K562 (cell line): Measurements from ENCODE around the gene ZNF689. TPM values are rescaled to one million over a fixed set of nuclear protein-coding genes. Genes with fewer than 3 reads are reported as not detected.

ENCODE experiments used
- CAMTA2 ChIP-seq: fragments of 250-450 bp; sonication (Bioruptor Pico); conservative IDR thresholded peaks from 2 replicates; pipeline ENCODE4 v1.5.1; 2022
- DIDO1 ChIP-seq: fragments of 450-650 bp; IDR thresholded peaks from 2 replicates; pipeline ENCODE4 v1.6.1; 2016; ENCODE audit warnings: low read depth, missing biosample characterization, missing genetic modification characterization
- E2F5 ChIP-seq: sonication (generic); formaldehyde crosslinking; IDR thresholded peaks from 2 replicates; pipeline ENCODE4 v1.8.0; 2022; ENCODE audit warnings: mild to moderate bottlenecking, missing genetic modification reagents
- ETV6 ChIP-seq, 3 experiments: fragments of 150-350 bp in 1 of 3; sonication (generic) in 1 of 3; formaldehyde crosslinking in 1 of 3; IDR thresholded peaks; 2 replicates each; pipeline versions ENCODE4 v1.6.1 to v1.8.0; 2014 to 2022; ENCODE audit warnings: borderline replicate concordance in 2 of 3, low read depth in 2 of 3, antibody characterized with exemption in 1 of 3, low read length in 1 of 3, mild to moderate bottlenecking in 1 of 3, missing genetic modification reagents in 1 of 3
- FOS ChIP-seq: IDR thresholded peaks from 3 replicates; pipeline ENCODE4 v1.6.1; 2011; ENCODE audit not compliant: insufficient read length; ENCODE audit errors: extremely low read depth
- GTF3C2 ChIP-seq: IDR thresholded peaks from 3 replicates; pipeline ENCODE4 v1.6.1; 2011; ENCODE audit warnings: borderline replicate concordance, mild to moderate bottlenecking, moderate library complexity; ENCODE audit not compliant: insufficient read length; ENCODE audit errors: extremely low read depth
- HMGN3 ChIP-seq: IDR thresholded peaks from 2 replicates; pipeline ENCODE4 v1.6.1; 2011; ENCODE audit warnings: borderline replicate concordance, low read depth, mild to moderate bottlenecking, mixed read lengths, low read length; ENCODE audit not compliant: insufficient read length; ENCODE audit errors: extremely low read depth
- MEIS2 ChIP-seq: fragments of 450-650 bp; IDR thresholded peaks from 2 replicates; pipeline ENCODE4 v1.6.1; 2014; ENCODE audit warnings: mild to moderate bottlenecking; ENCODE audit not compliant: partially characterized antibody
- NR4A1 ChIP-seq, 2 experiments: fragments of 250-450 bp in 1 of 2; fragments of 450-650 bp in 1 of 2; sonication (Bioruptor Pico) in 1 of 2; IDR thresholded peaks; 2 replicates each; pipeline versions ENCODE4 v1.4.0 to v1.6.1; 2016 to 2020; ENCODE audit warnings: mild to moderate bottlenecking in 2 of 2, missing compliant biosample characterization in 1 of 2, missing genetic modification characterization in 1 of 2, moderate library complexity in 1 of 2
- SMAD1 ChIP-seq: fragments of 150-350 bp; IDR thresholded peaks from 2 replicates; pipeline ENCODE4 v1.6.1; 2014; ENCODE audit warnings: low read length, low read depth; ENCODE audit not compliant: partially characterized antibody
- TAF1 ChIP-seq: IDR thresholded peaks from 2 replicates; pipeline ENCODE4 v1.6.1; 2011; ENCODE audit warnings: mild to moderate bottlenecking, low read length, moderate library complexity; ENCODE audit not compliant: insufficient read depth, control insufficient read depth, severe bottlenecking; ENCODE audit errors: extremely low read depth
- TOE1 ChIP-seq, 2 experiments: fragments of 450-650 bp in 1 of 2; sonication (generic) in 1 of 2; formaldehyde crosslinking in 1 of 2; IDR thresholded peaks; 2 replicates each; pipeline versions ENCODE4 v1.7.1 to v1.8.0; 2016 to 2022; ENCODE audit warnings: borderline replicate concordance in 2 of 2, mild to moderate bottlenecking in 2 of 2, antibody characterized with exemption in 1 of 2, inconsistent platforms in 1 of 2, low read depth in 1 of 2, missing genetic modification reagents in 1 of 2, moderate library complexity in 1 of 2
- ZNF197 ChIP-seq: fragments of 200-800 bp; sonication (Bioruptor generic); IDR thresholded peaks from 2 replicates; pipeline ENCODE4 v1.6.1; 2016; ENCODE audit warnings: low read depth, missing genetic modification characterization, missing compliant biosample characterization
- ZNF395 ChIP-seq: fragments of 200-800 bp; sonication (Bioruptor generic); IDR thresholded peaks from 2 replicates; pipeline ENCODE4 v1.6.1; 2017; ENCODE audit warnings: missing genetic modification characterization, missing compliant biosample characterization
- ZNF639 ChIP-seq, 2 experiments: fragments of 200-800 bp in 1 of 2; sonication (Bioruptor generic) in 1 of 2; sonication (generic) in 1 of 2; formaldehyde crosslinking in 1 of 2; IDR thresholded peaks in 1 of 2; conservative IDR thresholded peaks in 1 of 2; 2 replicates each; pipeline versions ENCODE4 v1.5.0 to v1.6.1; 2016 to 2020; ENCODE audit warnings: missing compliant biosample characterization in 1 of 2, missing genetic modification characterization in 1 of 2, missing genetic modification reagents in 1 of 2
- polyA plus RNA-seq, 8 experiments: library from polyadenylated mRNA; depleted of rRNA in 4 of 8; stranded (reverse) in 5 of 8; unstranded in 3 of 8; fragments of >200 nt; fragmentation: Nextera tagmentation in 2 of 8; fragmentation: Illumina TruSeq in 1 of 8; extraction: Ambion mirVana in 2 of 8; extraction: Trizol in 1 of 8; gene quantifications; 2 replicates each; pipeline versions ENCODE4 v1.2.1 to v1.2.3, GENCODE V29; 2011 to 2014; ENCODE audit warnings: inconsistent platforms in 1 of 8, missing spikeins in 1 of 8
- total RNA-seq, 7 experiments: library from RNA; depleted of rRNA in 6 of 7; stranded (reverse); fragments of >200 nt in 6 of 7; fragmentation: Illumina TruSeq in 2 of 7; extraction: Trizol in 2 of 7; gene quantifications; 2 replicates each; pipeline versions ENCODE4 v1.2.1 to v1.2.3, GENCODE V29; 2011 to 2021; ENCODE audit warnings: low replicate concordance in 1 of 7

Gene ZNF689
- total and polyA plus RNA-seq, 9 of the 15 experiments (the other 6 are each of a cell fraction or from before 2014, with no cell fraction given), result 5.4 to 15.4 (median 10.8) TPM

- TF ChIP-seq E2F5 (CRISPR knock-in tag) (0 out of 2 replicates have a peak, but pooled peaks have one; percentile 66), HMGN3 (peak; percentile 21), SMAD1 (peak; percentile 25), ZNF639 (CRISPR knock-in tag; conservative IDR thresholded peaks at IDR 0.05 in 1 of 2, IDR thresholded peaks at IDR 0.05 in 1 of 2) (peak in 1 of 2 experiments; percentile 73; a peak in 1 of 4 replicates), DIDO1 (tag) (peak; percentile 95), GTF3C2 (no peak), NR4A1 (CRISPR knock-in tag; IDR thresholded peaks at IDR 0.05) (no peak), NR4A1 (tag; IDR thresholded peaks at IDR 0.05) (peak; percentile 63; the same call in 1 of the 2 replicates), TAF1 (peak; percentile 84), CAMTA2 (no peak), ETV6 (IDR thresholded peaks at IDR 0.05; ENCODE audit: borderline replicate concordance in 1 of 2, low read depth in 2 of 2, low read length in 1 of 2) (no peak), ETV6 (CRISPR knock-in tag; IDR thresholded peaks at IDR 0.05; ENCODE audit: borderline replicate concordance) (0 out of 2 replicates have a peak, but pooled peaks have one; percentile 20), TOE1 (IDR thresholded peaks at IDR 0.05; ENCODE audit: borderline replicate concordance) (0 out of 2 replicates have a peak, but pooled peaks have one; percentile 21), TOE1 (CRISPR knock-in tag; IDR thresholded peaks at IDR 0.05; ENCODE audit: borderline replicate concordance, low read depth) (peak; percentile 65), MEIS2 (no peak), FOS (peak; percentile 100), ZNF395 (CRISPR knock-in tag) (peak; percentile 63), ZNF197 (CRISPR knock-in tag) (peak; percentile 94)
Measured at GRCh38 chr16:30609926-30610839, at the start of gene ZNF689 (continued).
